Suprapubic skin (tissue), 4 donors: ENCODE data around the gene PCBP3.

Source experiments
- CTCF ChIP-seq, 2 donors: fragments of 200-600 bp in 1 of 2; fragments of 450-650 bp in 1 of 2; sonication (generic) in 1 of 2; IDR thresholded peaks; one replicate each; pipeline ENCODE4 v1.5.1; 2016 to 2019; ENCODE audit warnings: antibody characterized with exemption in 2 of 2, mild to moderate bottlenecking in 1 of 2, moderate library complexity in 1 of 2
- EP300 ChIP-seq: sonication (generic); formaldehyde crosslinking; IDR thresholded peaks from one replicate; pipeline ENCODE4 v1.6.1; 2017; ENCODE audit warnings: antibody characterized with exemption
- POLR2A ChIP-seq, 2 donors: fragments of 450-650 bp; IDR thresholded peaks; one replicate each; pipeline ENCODE4 v1.6.1; 2017; ENCODE audit warnings: antibody characterized with exemption in 2 of 2, mild to moderate bottlenecking in 2 of 2, moderate library complexity in 2 of 2
- POLR2AphosphoS5 ChIP-seq, 3 donors: sonication (generic); formaldehyde crosslinking; IDR thresholded peaks; one replicate each; pipeline ENCODE4 v1.6.1; 2017; ENCODE audit warnings: antibody characterized with exemption in 3 of 3

GRCh38 chr21:45766055-45766454 is 122.5 kb downstream of the PCBP3 start:
- TF ChIP-seq CTCF (IDR thresholded peaks at IDR 0.05) (no peak), POLR2AphosphoS5 (IDR thresholded peaks at IDR 0.05) (no peak), POLR2A (IDR thresholded peaks at IDR 0.05) (no peak), EP300 (no peak)
